Panc1 (cell line): ENCODE results near the gene RAP2A. TPM values are rescaled to one million over a fixed set of nuclear protein-coding genes. Genes with fewer than 3 reads are reported as not detected.

Experiments used
- ATAC-seq: fragments of 200-7000 bp; cut with Tn5 transposase; 2 replicates; pipeline ENCODE4 v1.9.1; 2020; ENCODE audit warnings: mild to moderate bottlenecking, moderate library complexity
- BruUV-seq: library from RNA; stranded (reverse); fragments of 400-500 nt; replicated peaks from 2 replicates; lab custom pipeline; 2021; lab: Mats Ljungman, UMichigan
- CTCF ChIA-PET: fragments of 300-600 bp; sonication (Branson Sonifier 250); formaldehyde crosslinking; loops from one replicate; lab custom pipeline; 2022; ENCODE audit warnings: antibody characterized with exemption; lab: Charles Lee
- POLR2A ChIA-PET: fragments of 300-600 bp; sonication (Branson Sonifier 250); formaldehyde crosslinking; loops from one replicate; lab custom pipeline; 2022; ENCODE audit warnings: antibody characterized with exemption; lab: Charles Lee
- DNase-seq: peaks from one replicate; pipeline ENCODE4 v3.0.0-alpha.2; 2010; ENCODE audit warnings: low read depth, low spot score
- H3K27ac ChIP-seq: 2 replicates; pipeline ENCODE4 v1.5.1; 2011; ENCODE audit warnings: mild to moderate bottlenecking, low read length, inconsistent platforms
- H3K27me3 ChIP-seq: fragments of 200-500 bp; sonication (Bioruptor generic); 2 replicates; pipeline ENCODE4 v1.6.0; 2014; ENCODE audit warnings: low read length, inconsistent platforms; ENCODE audit not compliant: control insufficient read depth, insufficient read depth
- H3K36me3 ChIP-seq: fragments of 200-500 bp; sonication (Bioruptor generic); 2 replicates; pipeline ENCODE4 v1.5.1; 2014; ENCODE audit warnings: inconsistent platforms, mild to moderate bottlenecking, low read length, moderate library complexity; ENCODE audit not compliant: control insufficient read depth, insufficient read depth
- H3K4me1 ChIP-seq: 2 replicates; pipeline ENCODE4 v1.5.1; 2011; ENCODE audit warnings: inconsistent platforms, mild to moderate bottlenecking, low read length, moderate library complexity; ENCODE audit not compliant: control insufficient read depth, insufficient read depth
- H3K4me3 ChIP-seq, 2 experiments: 2 replicates each; pipeline ENCODE4 v1.5.1; 2011 to 2012; ENCODE audit warnings: low read depth in 2 of 2, low read length in 2 of 2, mild to moderate bottlenecking in 2 of 2, inconsistent platforms in 1 of 2, moderate library complexity in 1 of 2
- H3K9me3 ChIP-seq: fragments of 200-500 bp; sonication (Bioruptor generic); 2 replicates; pipeline ENCODE4 v1.5.1; 2014; ENCODE audit warnings: low read depth, mild to moderate bottlenecking, inconsistent platforms, low read length, moderate library complexity; ENCODE audit not compliant: control insufficient read depth, insufficient read depth
- CTCF ChIP-seq: fragments of 450-650 bp; IDR thresholded peaks from 2 replicates; pipeline ENCODE4 v1.5.1; 2017; ENCODE audit warnings: mild to moderate bottlenecking
- POLR2AphosphoS5 ChIP-seq: IDR thresholded peaks from 2 replicates; pipeline ENCODE4 v1.6.1; 2012; ENCODE audit warnings: mild to moderate bottlenecking, low read depth, low read length, moderate library complexity
- REST ChIP-seq, 2 experiments: IDR thresholded peaks; 2 replicates each; pipeline ENCODE4 v1.6.1; 2011 to 2012; ENCODE audit warnings: low read depth in 2 of 2, control low read depth in 1 of 2, low read length in 1 of 2, mild to moderate bottlenecking in 1 of 2, moderate library complexity in 1 of 2; ENCODE audit not compliant: insufficient read depth in 1 of 2
- SIN3A ChIP-seq: IDR thresholded peaks from 2 replicates; pipeline ENCODE4 v1.6.1; 2012; ENCODE audit warnings: low read depth, mild to moderate bottlenecking, low read length, moderate library complexity, borderline replicate concordance; ENCODE audit not compliant: insufficient read depth
- TCF7L2 ChIP-seq: IDR thresholded peaks from 2 replicates; pipeline ENCODE4 v1.6.1; 2011; ENCODE audit warnings: mild to moderate bottlenecking, low read depth, low read length, inconsistent platforms
- in situ Hi-C: cut with HindIII; loops from 2 replicates; pipeline ENCODE4 v1.10.0; 2016; ENCODE audit warnings: low sequenced_read_pairs, low pct_unique_long_range_greater_than_20kb
- intact Hi-C: fragments of 100-400 bp; cut with micrococcal nuclease; formaldehyde crosslinking; loops from one replicate; pipeline ENCODE4 v1.10.0; 2022; ENCODE audit not compliant: unreplicated experiment
- total RNA-seq: library from RNA; stranded (reverse); gene quantifications from one replicate; pipeline ENCODE4 v1.2.1, GENCODE V29; 2021; ENCODE audit not compliant: unreplicated experiment

The RAP2A gene
- total RNA-seq, 1 experiment from 2014 or later = 44.3 TPM

GRCh38 chr13:97441368-97441767 lies 7.4 kb downstream of the RAP2A start:
- CTCF ChIA-PET = no interaction called here
- DNase-seq = no peak
- BruUV-seq = no TSS peak
- H3K27ac ChIP-seq = no peak overlapping the region
- peaks cover 5% of the 10 kb centered on the region; the same call in 1 of the 2 replicates for H3K4me1 ChIP-seq
- no peak overlapping the region for H3K4me3 ChIP-seq
- POLR2A ChIA-PET = no interaction called here
- no peak for ATAC-seq
- TF ChIP-seq SIN3A (no peak), REST (IDR thresholded peaks at IDR 0.05; ENCODE audit: insufficient read depth in 1 of 2, low read depth in 2 of 2, low read length in 1 of 2) (no peak), CTCF (no peak), TCF7L2 (no peak), POLR2AphosphoS5 (no peak)
- no peaks in the 10 kb centered on the region for H3K9me3 ChIP-seq
- H3K36me3 ChIP-seq = no peaks in the 10 kb centered on the region; the same call in 1 of the 2 replicates
- in situ Hi-C loops (no loop called here), intact Hi-C loops (no loop called here)
- H3K27me3 ChIP-seq = no peaks in the 10 kb centered on the region

DNA sequence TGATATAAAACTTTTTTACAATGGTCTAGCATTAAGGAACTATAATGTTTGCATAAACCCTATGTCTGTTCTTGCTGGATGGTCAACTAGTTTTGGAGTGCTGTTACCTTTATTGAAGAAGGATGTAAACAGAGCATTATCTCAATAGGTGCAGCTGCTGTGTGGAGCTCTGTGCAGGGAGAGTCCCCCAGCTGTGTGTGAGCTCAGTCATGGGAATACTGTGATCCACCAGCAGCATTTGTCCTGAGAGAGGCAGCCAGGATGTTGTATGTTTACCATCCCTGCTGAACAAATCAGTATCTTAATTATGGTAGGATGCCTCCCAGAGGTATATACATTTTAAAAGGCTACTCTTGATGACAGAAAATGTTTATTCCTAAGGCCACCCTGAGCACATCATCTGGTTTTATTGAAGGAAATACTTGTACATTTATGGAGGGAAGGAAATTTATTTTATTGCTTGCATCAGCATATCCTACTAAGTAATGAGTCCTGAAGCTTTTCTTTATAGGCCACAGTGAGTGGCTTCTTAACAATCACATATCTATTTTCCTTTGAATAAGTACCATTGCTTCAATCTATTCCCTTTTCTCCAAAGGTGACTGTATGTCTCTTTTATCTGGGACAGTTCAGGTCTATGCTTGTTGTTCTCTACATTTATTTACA lies 11.7 kb downstream of the RAP2A start:
- in situ Hi-C loops = no loop called here
- POLR2A ChIA-PET = no interaction called here

More for the DNA sequence above, 11.7 kb downstream of the RAP2A start:
- no peak for DNase-seq
- no peak for TF ChIP-seq POLR2AphosphoS5
- TF ChIP-seq REST (IDR thresholded peaks at IDR 0.05; ENCODE audit: insufficient read depth in 1 of 2, low read depth in 2 of 2, low read length in 1 of 2) = no peak
- TF ChIP-seq CTCF = no peak
- no peak for TF ChIP-seq TCF7L2
- TF ChIP-seq SIN3A = no peak
- ATAC-seq = no peak
- Histone ChIP-seq H3K9me3 (no peaks in the 10 kb centered on the region), H3K27ac (no peak overlapping the region), H3K4me1 (no peaks in the 10 kb centered on the region), H3K4me3 (no peak overlapping the region), H3K27me3 (no peaks in the 10 kb centered on the region), H3K36me3 (no peaks in the 10 kb centered on the region; the same call in 1 of the 2 replicates)
- intact Hi-C loops = no loop called here
- CTCF ChIA-PET = no interaction called here
- BruUV-seq = no TSS peak
